Measurements from ENCODE around the gene OGDH.

DNA sequence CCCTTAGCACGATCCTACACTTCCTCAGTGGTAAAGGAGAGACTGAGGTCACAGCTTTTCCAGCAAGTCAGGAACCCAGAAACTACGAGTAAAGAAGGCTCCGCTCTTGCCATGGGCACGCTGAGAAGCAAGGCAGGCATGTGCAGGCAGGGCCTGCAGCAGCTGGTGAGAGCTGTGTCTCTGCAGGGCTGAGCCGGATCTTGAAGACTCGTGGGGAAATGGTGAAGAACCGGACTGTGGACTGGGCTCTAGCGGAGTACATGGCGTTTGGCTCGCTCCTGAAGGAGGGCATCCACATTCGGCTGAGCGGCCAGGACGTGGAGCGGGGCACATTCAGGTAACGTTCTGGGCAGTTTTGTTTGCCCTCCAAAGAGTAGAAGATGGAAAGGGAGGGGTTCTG is 90.3 kb downstream of the OGDH start:
- TF ChIP-seq ZNF136 (CRISPR knock-in tag; IDR thresholded peaks at IDR 0.05; ENCODE audit: low read depth) = no peak
- TF ChIP-seq PHF8 (CRISPR knock-in tag; IDR thresholded peaks at IDR 0.05) = no peak
- no peak for TF ChIP-seq EZH2 (conservative IDR thresholded peaks at IDR 0.05; ENCODE audit: low read depth, low read length)
- TF ChIP-seq, protein P1, sequence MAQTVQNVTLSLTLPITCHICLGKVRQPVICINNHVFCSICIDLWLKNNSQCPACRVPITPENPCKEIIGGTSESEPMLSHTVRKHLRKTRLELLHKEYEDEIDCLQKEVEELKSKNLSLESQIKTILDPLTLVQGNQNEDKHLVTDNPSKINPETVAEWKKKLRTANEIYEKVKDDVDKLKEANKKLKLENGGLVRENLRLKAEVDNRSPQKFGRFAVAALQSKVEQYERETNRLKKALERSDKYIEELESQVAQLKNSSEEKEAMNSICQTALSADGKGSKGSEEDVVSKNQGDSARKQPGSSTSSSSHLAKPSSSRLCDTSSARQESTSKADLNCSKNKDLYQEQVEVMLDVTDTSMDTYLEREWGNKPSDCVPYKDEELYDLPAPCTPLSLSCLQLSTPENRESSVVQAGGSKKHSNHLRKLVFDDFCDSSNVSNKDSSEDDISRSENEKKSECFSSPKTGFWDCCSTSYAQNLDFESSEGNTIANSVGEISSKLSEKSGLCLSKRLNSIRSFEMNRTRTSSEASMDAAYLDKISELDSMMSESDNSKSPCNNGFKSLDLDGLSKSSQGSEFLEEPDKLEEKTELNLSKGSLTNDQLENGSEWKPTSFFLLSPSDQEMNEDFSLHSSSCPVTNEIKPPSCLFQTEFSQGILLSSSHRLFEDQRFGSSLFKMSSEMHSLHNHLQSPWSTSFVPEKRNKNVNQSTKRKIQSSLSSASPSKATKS (CRISPR knock-in tag; IDR thresholded peaks at IDR 0.05) = no peak
- TF ChIP-seq, protein P2, sequence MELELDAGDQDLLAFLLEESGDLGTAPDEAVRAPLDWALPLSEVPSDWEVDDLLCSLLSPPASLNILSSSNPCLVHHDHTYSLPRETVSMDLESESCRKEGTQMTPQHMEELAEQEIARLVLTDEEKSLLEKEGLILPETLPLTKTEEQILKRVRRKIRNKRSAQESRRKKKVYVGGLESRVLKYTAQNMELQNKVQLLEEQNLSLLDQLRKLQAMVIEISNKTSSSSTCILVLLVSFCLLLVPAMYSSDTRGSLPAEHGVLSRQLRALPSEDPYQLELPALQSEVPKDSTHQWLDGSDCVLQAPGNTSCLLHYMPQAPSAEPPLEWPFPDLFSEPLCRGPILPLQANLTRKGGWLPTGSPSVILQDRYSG (CRISPR knock-in tag; IDR thresholded peaks at IDR 0.05) = no peak
- TF ChIP-seq ZNF737 (CRISPR knock-in tag; IDR thresholded peaks at IDR 0.05; ENCODE audit: borderline replicate concordance) = no peak
- no peak for TF ChIP-seq SP2 (CRISPR knock-in tag; IDR thresholded peaks at IDR 0.05)
- TF ChIP-seq ARHGAP35 (CRISPR knock-in tag; IDR thresholded peaks at IDR 0.05; ENCODE audit: borderline replicate concordance) = no peak
- no peak for TF ChIP-seq GATA4 (IDR thresholded peaks at IDR 0.05; ENCODE audit: borderline replicate concordance, low read depth)
- TF ChIP-seq RCOR2 (CRISPR knock-in tag; IDR thresholded peaks at IDR 0.05) = no peak
- TF ChIP-seq POLR2AphosphoS5 (IDR thresholded peaks at IDR 0.05; ENCODE audit: low read depth, low read length) = no peak
- no peak for TF ChIP-seq ZSCAN31 (CRISPR knock-in tag; IDR thresholded peaks at IDR 0.05; ENCODE audit: low read depth)
